Osteocyte (in vitro differentiated cells): ENCODE results near the gene MPHOSPH10. TPM values are rescaled to one million over a fixed set of nuclear protein-coding genes. Genes with fewer than 3 reads are reported as not detected.

ENCODE experiments used
- DNase-seq: peaks from one replicate; pipeline ENCODE4 v3.0.0; 2021; ENCODE audit warnings: mixed read lengths; ENCODE audit not compliant: unreplicated experiment; ENCODE audit errors: extremely low spot score
- H3K27ac Mint-ChIP-seq: one replicate; pipeline ENCODE4 v1.8.0; 2021; ENCODE audit warnings: mild to moderate bottlenecking, mixed read lengths; ENCODE audit not compliant: unreplicated experiment
- H3K27me3 Mint-ChIP-seq: one replicate; pipeline ENCODE4 v1.8.0; 2021; ENCODE audit warnings: mixed read lengths; ENCODE audit not compliant: unreplicated experiment
- H3K36me3 Mint-ChIP-seq: one replicate; pipeline ENCODE4 v1.8.0; 2021; ENCODE audit warnings: mixed read lengths; ENCODE audit not compliant: unreplicated experiment
- H3K4me1 Mint-ChIP-seq: one replicate; pipeline ENCODE4 v1.8.0; 2021; ENCODE audit warnings: mixed read lengths; ENCODE audit not compliant: unreplicated experiment
- H3K4me3 Mint-ChIP-seq: one replicate; pipeline ENCODE4 v1.8.0; 2021; ENCODE audit warnings: mild to moderate bottlenecking, moderate library complexity, mixed read lengths; ENCODE audit not compliant: unreplicated experiment
- H3K9me3 Mint-ChIP-seq: one replicate; pipeline ENCODE4 v1.8.0; 2021; ENCODE audit warnings: mixed read lengths; ENCODE audit not compliant: unreplicated experiment
- CTCF ChIP-seq: fragments of 200-600 bp; sonication (generic); IDR thresholded peaks from 2 replicates; pipeline ENCODE4 v1.5.0; 2021; ENCODE audit warnings: antibody characterized with exemption, mild to moderate bottlenecking, moderate library complexity
- total RNA-seq: library from RNA; stranded (reverse); gene quantifications from 2 replicates; pipeline ENCODE4 v1.2.1, GENCODE V29; 2021

The MPHOSPH10 gene
- total RNA-seq, 1 donor from 2014 or later, result 38.6 TPM

- Mint-ChIP-seq H3K27ac (no peak overlapping the region), H3K4me1 (peaks cover 11% of the 10 kb centered on the region), H3K27me3 (peaks cover 13% of the 10 kb centered on the region), H3K9me3 (no peaks in the 10 kb centered on the region), H3K4me3 (no peak overlapping the region), H3K36me3 (peaks cover 7% of the 10 kb centered on the region)
- DNase-seq, result no peak
- TF ChIP-seq CTCF, result no peak
These were observed 24.4 kb downstream of the MPHOSPH10 start for GRCh38 chr2:71154798-71155197.

DNA sequence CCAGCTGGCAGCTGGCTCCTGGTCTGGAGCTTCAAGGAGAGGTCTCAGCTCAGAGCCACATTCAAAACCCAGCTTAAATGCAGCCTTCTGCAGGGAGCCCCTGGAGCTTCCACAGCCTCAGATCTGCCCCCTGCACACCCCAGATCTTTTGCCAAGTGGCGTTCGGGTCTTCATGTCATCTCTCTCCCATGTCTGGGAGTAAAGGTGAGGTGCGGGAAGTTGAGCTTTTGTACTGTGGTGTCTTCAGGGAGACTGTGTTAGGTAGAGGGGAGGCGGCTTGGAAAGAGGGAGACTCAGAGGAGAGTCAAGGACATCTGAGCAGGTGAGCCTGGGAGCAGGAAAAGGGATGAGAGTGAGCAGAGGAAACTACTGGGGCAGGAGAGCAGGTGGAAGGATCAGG lies 25.4 kb downstream of the MPHOSPH10 start:
- no peak for DNase-seq
- no peak for TF ChIP-seq CTCF
- Mint-ChIP-seq H3K4me3 (no peak overlapping the region), H3K36me3 (no peaks in the 10 kb centered on the region), H3K27me3 (peaks cover 15% of the 10 kb centered on the region), H3K4me1 (peaks cover 11% of the 10 kb centered on the region), H3K9me3 (no peaks in the 10 kb centered on the region), H3K27ac (no peak overlapping the region)

DNA sequence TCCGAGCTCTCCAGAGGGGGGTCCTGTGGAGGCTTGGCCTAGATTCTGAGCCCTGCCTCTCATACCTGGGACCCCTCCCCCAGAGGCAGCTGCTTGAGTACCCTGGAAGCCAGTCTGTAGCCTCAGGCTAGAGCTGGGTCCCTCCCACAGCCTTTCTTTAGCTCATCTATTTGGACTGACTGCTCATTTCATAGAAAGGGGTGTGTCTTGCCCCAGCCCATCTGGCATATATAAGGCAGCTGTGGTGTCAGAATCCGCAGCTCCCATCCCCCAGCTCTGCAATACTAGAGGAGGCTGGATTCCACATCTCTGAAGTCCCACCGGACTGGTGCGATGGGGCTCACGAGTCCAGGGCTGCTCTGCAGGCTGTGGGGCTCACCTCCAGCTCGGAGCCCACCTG lies 26.1 kb downstream of the MPHOSPH10 start:
- DNase-seq, result no peak
- Mint-ChIP-seq H3K9me3 (no peaks in the 10 kb centered on the region), H3K27ac (no peak overlapping the region), H3K27me3 (peaks cover 15% of the 10 kb centered on the region), H3K4me3 (no peak overlapping the region), H3K4me1 (peaks cover 11% of the 10 kb centered on the region), H3K36me3 (no peaks in the 10 kb centered on the region)
- TF ChIP-seq CTCF, result no peak

DNA sequence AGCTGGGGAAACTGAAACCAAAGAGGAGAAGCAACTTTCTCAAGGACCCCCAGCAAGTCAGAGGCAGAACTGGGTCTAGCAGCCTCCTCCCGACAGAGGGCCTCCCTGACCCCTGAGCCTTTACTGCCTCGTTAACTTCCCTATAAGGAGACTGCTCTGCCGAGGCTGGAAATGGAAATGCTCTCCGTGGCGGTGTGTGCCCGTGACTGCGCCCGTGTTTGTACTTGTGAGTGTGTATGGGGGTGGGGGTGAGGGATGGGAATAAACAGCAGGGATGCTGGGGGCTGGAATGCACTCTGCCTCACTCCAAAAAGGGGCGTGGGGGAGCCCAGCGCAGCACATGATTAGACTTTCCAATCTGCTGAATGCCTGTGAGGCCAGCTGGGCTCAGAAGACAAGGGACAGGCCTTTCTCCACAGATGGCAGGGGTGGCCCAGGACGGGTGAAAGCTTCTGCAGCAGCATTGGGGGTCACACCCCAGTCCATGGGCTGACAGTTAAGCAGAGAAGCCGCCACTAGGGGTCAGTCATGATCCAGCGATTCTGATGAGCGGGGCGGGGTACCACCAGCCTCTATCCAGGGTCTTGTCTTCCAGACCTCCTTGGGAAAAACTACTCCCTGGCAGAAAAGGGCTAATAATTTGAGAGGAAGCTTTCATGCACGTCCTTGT lies 26.8 kb downstream of the MPHOSPH10 start:
- no peak for DNase-seq
- Mint-ChIP-seq H3K36me3 (no peaks in the 10 kb centered on the region), H3K9me3 (no peaks in the 10 kb centered on the region), H3K4me1 (peaks cover 11% of the 10 kb centered on the region), H3K27ac (no peak overlapping the region), H3K27me3 (peaks cover 18% of the 10 kb centered on the region), H3K4me3 (peak overlapping the region; percentile 49)
- TF ChIP-seq CTCF, result peak; percentile 69

DNA sequence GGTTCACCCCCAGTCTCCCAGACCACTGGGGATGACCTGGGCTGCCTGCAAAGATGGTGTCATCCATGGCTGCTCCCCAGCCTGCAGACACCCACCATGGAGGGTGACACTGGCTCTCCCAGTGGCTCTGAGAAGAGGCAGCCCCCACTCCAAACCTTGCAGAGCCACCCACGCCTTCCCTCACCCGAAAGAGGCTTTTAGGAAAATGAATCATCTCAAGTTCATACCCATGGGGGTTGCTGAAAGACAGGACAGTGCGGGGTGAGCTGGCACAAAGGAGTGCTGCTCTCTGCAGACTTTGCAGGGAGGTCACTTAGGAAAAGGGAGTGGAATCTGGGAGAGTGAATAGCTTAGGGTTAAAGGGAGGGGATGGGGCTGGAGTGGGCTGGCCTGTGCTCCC lies 36.4 kb downstream of the MPHOSPH10 start:
- Mint-ChIP-seq H3K4me3 (no peak overlapping the region), H3K9me3 (no peaks in the 10 kb centered on the region), H3K36me3 (no peaks in the 10 kb centered on the region), H3K27me3 (peaks cover 31% of the 10 kb centered on the region), H3K27ac (no peak overlapping the region), H3K4me1 (no peaks in the 10 kb centered on the region)
- DNase-seq, result no peak
- TF ChIP-seq CTCF, result no peak
